Transverse colon (tissue), 3 donors: ENCODE results near the gene ARHGAP42.

Experiments used
- EP300 ChIP-seq: sonication (generic); formaldehyde crosslinking; IDR thresholded peaks from one replicate; pipeline ENCODE4 v1.6.1; 2017; ENCODE audit warnings: antibody characterized with exemption, low read depth
- TF ChIP-seq, protein P1 (sequence below), 5 experiments: fragments of 200-600 bp in 3 of 5; fragments of 450-650 bp in 2 of 5; sonication (generic) in 3 of 5; IDR thresholded peaks; 1 replicate in 2 of 5; 2 replicates in 3 of 5; pipeline ENCODE4 v1.5.1; 2016 to 2017; ENCODE audit warnings: antibody characterized with exemption in 5 of 5, inconsistent platforms in 3 of 5, mild to moderate bottlenecking in 2 of 5, moderate library complexity in 1 of 5

DNA sequence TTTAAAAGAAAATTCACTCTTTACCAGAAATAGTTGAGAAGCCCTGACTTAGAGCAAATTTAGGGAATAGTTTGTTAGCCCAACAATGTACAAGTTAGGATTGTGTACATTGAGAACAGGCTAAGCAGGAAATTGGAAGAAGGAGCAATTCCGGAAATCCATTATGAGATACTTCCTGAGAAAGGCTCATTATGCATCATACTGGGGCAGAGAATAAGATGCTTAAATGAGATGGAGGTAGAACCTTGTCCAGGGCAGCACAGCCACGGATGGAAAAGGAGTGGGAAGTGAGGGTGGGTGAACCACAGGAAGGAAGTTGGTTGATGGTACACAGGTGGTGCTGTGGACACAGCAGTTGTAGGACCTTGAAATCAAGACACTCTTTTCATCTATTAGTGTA lies 262.4 kb downstream of the ARHGAP42 start:
- TF ChIP-seq, protein P1, sequence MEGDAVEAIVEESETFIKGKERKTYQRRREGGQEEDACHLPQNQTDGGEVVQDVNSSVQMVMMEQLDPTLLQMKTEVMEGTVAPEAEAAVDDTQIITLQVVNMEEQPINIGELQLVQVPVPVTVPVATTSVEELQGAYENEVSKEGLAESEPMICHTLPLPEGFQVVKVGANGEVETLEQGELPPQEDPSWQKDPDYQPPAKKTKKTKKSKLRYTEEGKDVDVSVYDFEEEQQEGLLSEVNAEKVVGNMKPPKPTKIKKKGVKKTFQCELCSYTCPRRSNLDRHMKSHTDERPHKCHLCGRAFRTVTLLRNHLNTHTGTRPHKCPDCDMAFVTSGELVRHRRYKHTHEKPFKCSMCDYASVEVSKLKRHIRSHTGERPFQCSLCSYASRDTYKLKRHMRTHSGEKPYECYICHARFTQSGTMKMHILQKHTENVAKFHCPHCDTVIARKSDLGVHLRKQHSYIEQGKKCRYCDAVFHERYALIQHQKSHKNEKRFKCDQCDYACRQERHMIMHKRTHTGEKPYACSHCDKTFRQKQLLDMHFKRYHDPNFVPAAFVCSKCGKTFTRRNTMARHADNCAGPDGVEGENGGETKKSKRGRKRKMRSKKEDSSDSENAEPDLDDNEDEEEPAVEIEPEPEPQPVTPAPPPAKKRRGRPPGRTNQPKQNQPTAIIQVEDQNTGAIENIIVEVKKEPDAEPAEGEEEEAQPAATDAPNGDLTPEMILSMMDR (IDR thresholded peaks at IDR 0.05) = no peak
- no peak for TF ChIP-seq EP300
